NCI-H2029 (cell line): ENCODE measurements around the gene SLC35D2.

ENCODE experiments used
- DNase-seq: peaks from one replicate; lab custom pipeline; 2025; lab: John Stamatoyannopoulos, UW

Gene SLC35D2

GRCh38 chr9:96383165-96383942 is at the start of gene SLC35D2:
SLC35D2 (minus strand) TSS chr9:96383711; CDS start chr9:96383634, 77 bp downstream.
- no peak for DNase-seq

GRCh38 chr9:96430377-96430776 is 46.9 kb upstream of the SLC35D2 start:
- DNase-seq: no peak

GRCh38 chr9:96429732-96430131 is 46.2 kb upstream of the SLC35D2 start:
- DNase-seq: no peak

- no peak for DNase-seq
Measured at GRCh38 chr9:96425500-96426169, 42.1 kb upstream of the SLC35D2 start.

- DNase-seq: no peak
Measured at GRCh38 chr9:96423985-96424336, 40.5 kb upstream of the SLC35D2 start.

- DNase-seq: no peak
Measured at GRCh38 chr9:96423322-96423984, 39.9 kb upstream of the SLC35D2 start.

GRCh38 chr9:96420468-96421219 is 37.1 kb upstream of the SLC35D2 start:
- no peak for DNase-seq

- DNase-seq: no peak
Measured at GRCh38 chr9:96419691-96419969, 36.1 kb upstream of the SLC35D2 start.

GRCh38 chr9:96418920-96419690 is 35.6 kb upstream of the SLC35D2 start:
- DNase-seq: peak; percentile 58

- DNase-seq: peak; percentile 98
Measured at GRCh38 chr9:96418083-96418919, 34.8 kb upstream of the SLC35D2 start, which contains the start of gene ZNF367. ZNF367 (minus strand) TSS chr9:96418370; CDS start chr9:96418032, 338 bp downstream.

GRCh38 chr9:96417661-96418082 is 34.2 kb upstream of the SLC35D2 start:
- DNase-seq: no peak

GRCh38 chr9:96417051-96417586 is 33.6 kb upstream of the SLC35D2 start:
- peak; percentile 72 for DNase-seq

- no peak for DNase-seq
Measured at GRCh38 chr9:96413302-96414221, 30.1 kb upstream of the SLC35D2 start.

- no peak for DNase-seq
Measured at GRCh38 chr9:96412174-96412913, 28.8 kb upstream of the SLC35D2 start.

GRCh38 chr9:96411129-96411838 is 27.8 kb upstream of the SLC35D2 start:
- no peak for DNase-seq

- no peak for DNase-seq
Measured at GRCh38 chr9:96408409-96409280, 25.1 kb upstream of the SLC35D2 start.
